ENCODE measurements around the gene LYRM9. TPM values are rescaled to one million over a fixed set of nuclear protein-coding genes. Genes with fewer than 3 reads are reported as not detected.

Gene LYRM9
- total and polyA plus RNA-seq, 4 donors = 16.0 to 27.1 (median 21.8) TPM

DNA sequence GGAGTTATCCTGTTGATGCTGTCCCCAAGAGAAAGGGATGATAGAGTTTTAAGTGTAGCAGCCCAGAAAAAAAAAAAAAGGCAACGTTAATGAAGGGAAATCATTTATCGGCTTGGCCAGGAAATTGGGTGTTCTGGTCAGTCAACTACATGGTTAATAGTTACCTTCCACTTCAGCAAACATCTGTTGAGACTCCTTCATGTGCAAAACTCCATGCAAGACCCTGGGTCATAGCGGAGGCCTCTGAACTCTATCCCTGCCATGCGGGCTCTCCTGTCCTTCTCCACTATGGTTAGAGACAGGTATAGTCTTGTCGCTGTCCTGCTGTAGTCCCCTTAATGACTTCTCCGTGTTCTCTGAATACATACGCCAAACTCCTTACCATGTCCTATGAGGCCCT, 3.5 kb upstream of the LYRM9 start:
- 94% methylated on average over 5 of the region's 7 CpGs for WGBS (ENCODE audit: insufficient coverage)
- H3K27ac ChIP-seq (ENCODE audit: low read depth, low read length) = no peak overlapping the region

DNA sequence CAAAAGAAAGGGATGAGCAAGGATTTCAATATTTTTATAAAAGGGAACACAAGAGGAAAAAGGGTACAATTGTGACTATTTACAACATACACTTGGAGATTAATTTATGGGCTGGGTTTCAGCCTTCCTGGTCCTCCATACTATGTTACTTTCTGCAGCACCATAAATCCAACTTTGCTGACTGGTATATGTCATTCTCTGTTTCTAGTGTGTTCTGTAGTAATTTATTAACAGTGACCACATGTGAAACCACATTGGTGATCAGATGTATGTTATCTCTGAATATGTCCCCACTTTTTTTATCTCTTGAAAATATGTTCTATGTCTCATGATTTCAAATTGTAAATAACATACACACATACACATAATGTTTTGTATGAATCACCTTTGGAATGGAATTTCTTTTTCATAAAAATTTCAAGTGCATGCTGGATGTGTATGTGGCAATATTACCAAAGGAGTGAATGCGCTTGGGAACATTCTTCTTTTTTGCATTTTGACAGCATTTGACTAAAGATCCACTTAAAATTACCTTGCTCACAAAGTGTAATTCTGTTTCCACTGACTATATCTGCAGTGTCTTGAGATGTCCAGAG, 2.9 kb upstream of the LYRM9 start:
- WGBS (ENCODE audit: insufficient coverage) = no CpG with 5 or more reads among the region's 1 CpG
- Histone ChIP-seq H3K27ac (ENCODE audit: low read depth, low read length) (no peak overlapping the region), H3K4me1 (ENCODE audit: control insufficient read depth, insufficient read depth, low read length) (peaks cover 3% of the 10 kb centered on the region), H3K36me3 (ENCODE audit: control insufficient read depth, insufficient read depth, low read length) (no peaks in the 10 kb centered on the region), H3K9me3 (ENCODE audit: control insufficient read depth, insufficient read depth, low read length) (no peaks in the 10 kb centered on the region), H3K27me3 (ENCODE audit: control insufficient read depth, insufficient read depth, low read length) (no peaks in the 10 kb centered on the region), H3K4me3 (ENCODE audit: low read depth, low read length) (no peak overlapping the region)
- DNase-seq (ENCODE audit: low read depth in 4 of 6, low spot score in 6 of 6) = no peak

More for the DNA sequence above, 3.5 kb upstream of the LYRM9 start:
- H3K27me3 ChIP-seq (ENCODE audit: control insufficient read depth, insufficient read depth, low read length) = no peaks in the 10 kb centered on the region
- no peak for DNase-seq (ENCODE audit: low read depth in 4 of 6, low spot score in 6 of 6)
- H3K4me1 ChIP-seq (ENCODE audit: control insufficient read depth, insufficient read depth, low read length) = peaks cover 3% of the 10 kb centered on the region
- no peaks in the 10 kb centered on the region for H3K9me3 ChIP-seq (ENCODE audit: control insufficient read depth, insufficient read depth, low read length)
- H3K36me3 ChIP-seq (ENCODE audit: control insufficient read depth, insufficient read depth, low read length) = no peaks in the 10 kb centered on the region
- no peak overlapping the region for H3K4me3 ChIP-seq (ENCODE audit: low read depth, low read length)

DNA sequence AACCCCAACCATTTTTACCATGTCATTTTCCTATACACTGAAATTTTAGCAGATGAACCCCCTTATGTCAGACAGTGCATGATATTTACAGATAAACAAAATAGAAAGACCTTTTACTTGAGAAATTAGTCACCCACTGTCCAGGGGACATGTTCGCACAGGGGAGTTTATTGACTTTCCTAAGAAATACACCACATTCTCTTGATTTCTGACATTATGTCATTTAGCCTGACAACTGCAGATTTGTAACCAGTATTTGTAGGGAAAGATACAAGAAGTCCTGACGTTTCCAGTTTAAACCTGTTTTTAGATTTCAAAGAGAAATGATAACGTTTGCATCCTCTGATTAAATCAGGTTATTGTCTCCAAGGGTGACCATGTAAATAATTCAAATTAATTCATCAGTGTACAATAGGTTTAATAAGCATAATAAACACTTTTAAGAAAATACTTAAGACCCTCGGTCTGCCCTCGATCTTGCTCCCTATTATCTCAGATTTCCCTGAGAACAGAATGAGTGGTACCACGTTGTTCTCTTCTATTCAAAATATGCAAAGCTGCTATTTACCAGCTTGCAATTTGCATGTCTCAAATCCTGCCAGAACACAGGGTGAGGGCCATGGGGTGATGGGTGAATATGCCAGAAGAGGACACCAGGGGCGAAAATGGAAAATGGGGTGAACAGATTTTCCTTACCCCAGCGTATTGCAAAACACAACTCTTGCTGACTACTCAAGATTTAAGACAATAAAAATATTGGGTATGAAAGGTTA, 2.1 kb upstream of the LYRM9 start:
- H3K27me3 ChIP-seq (ENCODE audit: control insufficient read depth, insufficient read depth, low read length) = no peaks in the 10 kb centered on the region
- peak in 2 of 6 donors; percentile 5 to 55 for DNase-seq (ENCODE audit: low read depth in 4 of 6, low spot score in 6 of 6)
- no peaks in the 10 kb centered on the region for H3K9me3 ChIP-seq (ENCODE audit: control insufficient read depth, insufficient read depth, low read length)
- H3K4me3 ChIP-seq (ENCODE audit: low read depth, low read length) = no peak overlapping the region
- H3K4me1 ChIP-seq (ENCODE audit: control insufficient read depth, insufficient read depth, low read length) = peaks cover 3% of the 10 kb centered on the region
- no peaks in the 10 kb centered on the region for H3K36me3 ChIP-seq (ENCODE audit: control insufficient read depth, insufficient read depth, low read length)
- H3K27ac ChIP-seq (ENCODE audit: low read depth, low read length) = no peak overlapping the region
- no CpG with 5 or more reads among the region's 8 CpGs for WGBS (ENCODE audit: insufficient coverage)

DNA sequence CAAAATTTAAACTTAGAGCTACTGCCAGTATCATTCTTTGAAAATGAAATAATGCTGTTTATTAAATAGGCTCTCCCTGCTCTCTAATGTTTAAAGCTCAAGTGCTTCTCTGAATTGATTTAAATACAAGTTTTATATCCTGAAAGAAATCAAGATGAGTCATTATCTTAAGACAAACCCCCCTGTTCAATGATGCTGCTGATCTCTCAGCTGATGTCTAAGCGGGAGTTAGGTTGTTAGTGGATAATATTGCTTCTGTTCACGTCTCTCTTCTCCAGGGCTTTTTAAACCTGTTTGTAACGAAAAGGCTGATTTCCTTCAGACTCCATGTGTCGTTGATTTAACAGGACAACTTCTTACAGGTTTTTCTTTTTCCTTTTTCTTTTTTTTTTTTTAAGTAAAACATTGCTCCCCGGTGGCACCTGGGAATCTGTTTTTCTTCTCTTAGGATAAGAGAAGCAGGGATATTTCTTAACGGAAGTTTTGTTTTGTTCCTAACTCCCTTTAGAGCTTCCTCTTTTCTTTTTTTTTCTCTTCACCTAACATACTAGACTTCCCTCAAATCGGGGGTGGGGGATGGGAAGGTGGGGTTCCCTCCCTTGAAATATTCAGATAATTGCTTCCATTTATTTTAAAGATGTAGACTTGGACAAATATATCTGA, 807 bp upstream of the LYRM9 start:
- Histone ChIP-seq H3K27me3 (ENCODE audit: control insufficient read depth, insufficient read depth, low read length) (no peaks in the 10 kb centered on the region), H3K27ac (ENCODE audit: low read depth, low read length) (no peak overlapping the region), H3K4me3 (ENCODE audit: low read depth, low read length) (no peak overlapping the region), H3K36me3 (ENCODE audit: control insufficient read depth, insufficient read depth, low read length) (peaks cover 3% of the 10 kb centered on the region), H3K9me3 (ENCODE audit: control insufficient read depth, insufficient read depth, low read length) (no peaks in the 10 kb centered on the region), H3K4me1 (ENCODE audit: control insufficient read depth, insufficient read depth, low read length) (peaks cover 3% of the 10 kb centered on the region)
- peak in 1 of 6 donors; percentile 72 for DNase-seq (ENCODE audit: low read depth in 4 of 6, low spot score in 6 of 6)
- no CpG with 5 or more reads among the region's 7 CpGs for WGBS (ENCODE audit: insufficient coverage)

DNA sequence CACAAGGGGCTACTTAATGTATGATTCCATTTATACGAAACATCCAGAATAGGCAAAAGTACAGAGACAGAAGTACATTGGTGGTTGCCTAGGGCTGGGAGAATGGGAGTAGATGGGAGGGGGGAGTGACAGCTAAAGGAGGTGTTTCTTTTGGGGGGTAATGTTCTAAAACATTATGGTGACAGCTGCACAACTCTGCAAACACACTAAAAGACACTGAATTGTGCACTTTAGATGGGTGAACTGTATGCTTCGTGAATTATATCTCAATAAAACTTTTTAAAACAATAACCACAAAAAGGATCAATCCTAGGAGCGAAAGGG, 661 bp downstream of the LYRM9 start:
- 0% methylated on average over 2 of the region's 3 CpGs for WGBS (ENCODE audit: insufficient coverage)
- Histone ChIP-seq H3K27me3 (ENCODE audit: control insufficient read depth, insufficient read depth, low read length) (no peaks in the 10 kb centered on the region), H3K27ac (ENCODE audit: low read depth, low read length) (no peak overlapping the region), H3K36me3 (ENCODE audit: control insufficient read depth, insufficient read depth, low read length) (peaks cover 3% of the 10 kb centered on the region), H3K4me3 (ENCODE audit: low read depth, low read length) (peak overlapping the region; percentile 53), H3K9me3 (ENCODE audit: control insufficient read depth, insufficient read depth, low read length) (no peaks in the 10 kb centered on the region), H3K4me1 (ENCODE audit: control insufficient read depth, insufficient read depth, low read length) (peaks cover 3% of the 10 kb centered on the region)
- no peak for DNase-seq (ENCODE audit: low read depth in 4 of 6, low spot score in 6 of 6)

DNA sequence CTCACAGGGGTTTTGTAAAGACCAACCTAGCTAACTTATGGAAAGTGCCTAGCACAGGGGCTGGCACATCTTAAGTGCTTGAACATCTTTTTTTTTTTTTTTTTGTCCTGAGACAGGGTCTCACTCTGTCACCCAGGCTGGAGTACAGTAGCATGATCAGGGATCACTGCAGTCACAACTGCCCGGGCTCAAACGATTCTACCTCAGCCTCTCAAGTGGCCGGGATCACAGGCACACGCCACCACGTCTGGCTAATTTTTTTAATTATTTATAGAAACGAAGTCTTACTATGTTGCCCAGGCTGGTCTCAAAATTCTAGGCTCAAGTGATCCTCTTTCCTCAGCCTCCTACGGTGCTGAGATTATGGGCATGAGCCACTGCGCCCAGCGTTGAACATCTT, 1.3 kb downstream of the LYRM9 start:
- H3K9me3 ChIP-seq (ENCODE audit: control insufficient read depth, insufficient read depth, low read length) = no peaks in the 10 kb centered on the region
- 100% methylated on average over 2 of the region's 9 CpGs for WGBS (ENCODE audit: insufficient coverage)
- no peak overlapping the region for H3K27ac ChIP-seq (ENCODE audit: low read depth, low read length)
- peaks cover 3% of the 10 kb centered on the region for H3K36me3 ChIP-seq (ENCODE audit: control insufficient read depth, insufficient read depth, low read length)
- DNase-seq (ENCODE audit: low read depth in 4 of 6, low spot score in 6 of 6) = no peak
- H3K4me3 ChIP-seq (ENCODE audit: low read depth, low read length) = no peak overlapping the region
- H3K4me1 ChIP-seq (ENCODE audit: control insufficient read depth, insufficient read depth, low read length) = peaks cover 3% of the 10 kb centered on the region
- no peaks in the 10 kb centered on the region for H3K27me3 ChIP-seq (ENCODE audit: control insufficient read depth, insufficient read depth, low read length)

DNA sequence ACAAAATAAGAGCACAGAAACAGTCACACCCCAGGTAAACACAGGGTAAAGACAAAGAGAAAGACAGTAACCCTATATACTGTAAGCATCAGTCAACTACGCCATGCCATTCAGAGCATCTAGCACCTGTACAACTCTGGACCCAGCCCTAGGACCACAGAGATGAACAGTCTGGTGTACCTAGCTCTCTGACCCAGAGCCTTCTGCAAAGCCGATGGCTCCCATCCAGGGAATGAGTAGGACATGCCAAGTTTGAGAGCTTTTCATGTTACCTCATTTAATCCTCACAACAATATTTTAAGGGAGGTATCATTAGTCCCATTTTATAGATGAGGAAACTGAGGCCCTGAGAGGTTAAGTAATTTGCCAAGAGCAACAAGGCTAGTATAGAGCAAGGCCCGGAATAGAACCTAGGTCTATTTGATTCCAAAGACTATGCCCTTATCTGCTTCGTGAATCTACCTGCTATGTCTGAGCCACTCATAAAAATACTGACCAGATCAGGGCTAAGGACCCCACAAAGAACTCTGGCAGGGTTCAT, 3.4 kb downstream of the LYRM9 start:
- H3K36me3 ChIP-seq (ENCODE audit: control insufficient read depth, insufficient read depth, low read length) = peaks cover 3% of the 10 kb centered on the region
- H3K9me3 ChIP-seq (ENCODE audit: control insufficient read depth, insufficient read depth, low read length) = no peaks in the 10 kb centered on the region
- DNase-seq (ENCODE audit: low read depth in 4 of 6, low spot score in 6 of 6) = no peak
- peaks cover 3% of the 10 kb centered on the region for H3K4me1 ChIP-seq (ENCODE audit: control insufficient read depth, insufficient read depth, low read length)
- no peak overlapping the region for H3K27ac ChIP-seq (ENCODE audit: low read depth, low read length)
- 100% methylated on average over 3 of the region's 4 CpGs for WGBS (ENCODE audit: insufficient coverage)
- H3K4me3 ChIP-seq (ENCODE audit: low read depth, low read length) = no peak overlapping the region
- no peaks in the 10 kb centered on the region for H3K27me3 ChIP-seq (ENCODE audit: control insufficient read depth, insufficient read depth, low read length)

DNA sequence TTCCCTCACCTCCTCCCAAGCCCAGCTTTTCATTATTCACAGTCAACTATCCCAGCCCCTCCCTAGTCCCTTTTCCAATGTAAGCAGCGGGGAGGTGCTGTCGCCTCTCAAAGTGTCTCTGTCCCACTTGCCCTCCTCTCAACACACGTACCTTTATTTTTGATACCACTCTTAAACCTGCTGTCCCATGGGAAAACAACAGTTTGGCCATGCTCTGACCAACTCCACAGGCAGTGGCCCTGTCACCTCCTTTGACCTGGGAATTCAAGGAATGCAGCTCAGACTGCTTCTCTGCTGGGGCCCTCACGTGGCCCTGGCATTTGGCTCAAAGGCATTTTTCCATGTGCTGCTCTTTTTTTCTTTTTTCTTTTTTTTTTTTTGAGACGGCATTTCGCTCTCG, 4.2 kb downstream of the LYRM9 start:
- Histone ChIP-seq H3K4me3 (ENCODE audit: low read depth, low read length) (no peak overlapping the region), H3K4me1 (ENCODE audit: control insufficient read depth, insufficient read depth, low read length) (peaks cover 3% of the 10 kb centered on the region), H3K9me3 (ENCODE audit: control insufficient read depth, insufficient read depth, low read length) (no peaks in the 10 kb centered on the region), H3K27ac (ENCODE audit: low read depth, low read length) (no peak overlapping the region), H3K36me3 (ENCODE audit: control insufficient read depth, insufficient read depth, low read length) (peaks cover 3% of the 10 kb centered on the region), H3K27me3 (ENCODE audit: control insufficient read depth, insufficient read depth, low read length) (no peaks in the 10 kb centered on the region)
- DNase-seq (ENCODE audit: low read depth in 4 of 6, low spot score in 6 of 6) = peak in 1 of 6 donors; percentile 38
- 51% methylated on average over 7 of the region's 7 CpGs for WGBS (ENCODE audit: insufficient coverage)

DNA sequence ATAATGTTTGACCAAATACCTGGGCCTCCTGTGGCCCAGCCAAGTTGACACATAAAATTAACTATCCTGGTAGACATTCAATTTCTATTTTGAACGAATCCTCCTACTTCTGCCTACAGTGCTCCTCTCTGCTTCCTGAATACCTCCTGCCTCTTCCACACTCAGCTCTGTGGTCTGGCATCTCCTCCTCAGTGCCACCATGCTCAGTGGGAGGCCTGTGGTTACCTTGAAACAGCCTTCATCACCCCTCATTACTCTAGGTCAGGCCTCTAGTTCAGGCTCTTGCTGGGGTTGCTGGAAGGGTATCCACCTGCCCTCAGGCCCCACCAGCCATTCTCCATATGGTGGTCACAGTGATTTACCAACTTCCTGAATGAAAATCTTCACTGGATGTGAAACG, 5.1 kb downstream of the LYRM9 start:
- Histone ChIP-seq H3K27ac (ENCODE audit: low read depth, low read length) (no peak overlapping the region), H3K27me3 (ENCODE audit: control insufficient read depth, insufficient read depth, low read length) (no peaks in the 10 kb centered on the region), H3K4me1 (ENCODE audit: control insufficient read depth, insufficient read depth, low read length) (peaks cover 3% of the 10 kb centered on the region), H3K9me3 (ENCODE audit: control insufficient read depth, insufficient read depth, low read length) (no peaks in the 10 kb centered on the region), H3K36me3 (ENCODE audit: control insufficient read depth, insufficient read depth, low read length) (peaks cover 3% of the 10 kb centered on the region), H3K4me3 (ENCODE audit: low read depth, low read length) (no peak overlapping the region)
- 86% methylated on average over 1 of the region's 2 CpGs for WGBS (ENCODE audit: insufficient coverage)
- DNase-seq (ENCODE audit: low read depth in 4 of 6, low spot score in 6 of 6) = no peak

Measured in spinal cord (tissue), 10 donors.